ENCODE measurements around the gene TENT5C. TPM values are rescaled to one million over a fixed set of nuclear protein-coding genes. Genes with fewer than 3 reads are reported as not detected.

TENT5C gene
- total RNA-seq, 4 donors from 2014 or later, result 0.60 to 2.5 (median 1.2) TPM

- Histone ChIP-seq H3K4me3 (no peak overlapping the region), H3K27ac (no peak overlapping the region), H3K36me3 (peaks cover 0 to 8% (median 0%) of the 10 kb centered on the region in 3 donors), H3K4me1 (no peaks in the 10 kb centered on the region), H3K9me3 (no peaks in the 10 kb centered on the region), H3K27me3 (no peaks in the 10 kb centered on the region)
- DNase-seq (ENCODE audit: low spot score in 2 of 2), result no peak
- TF ChIP-seq EP300 (IDR thresholded peaks at IDR 0.05) (no peak), POLR2A (IDR thresholded peaks at IDR 0.05) (no peak), CTCF (IDR thresholded peaks at IDR 0.05) (no peak)
- WGBS, 2 donors, result 82 to 89% methylated on average over 2 of the region's 2 CpGs
Observed at GRCh38 chr1:117618450-117619122, 12.7 kb downstream of the TENT5C start.

- no peaks in the 10 kb centered on the region for H3K27me3 ChIP-seq
- 87 to 95% methylated on average over 5 to 6 of the region's 6 CpGs for WGBS, 2 donors
- TF ChIP-seq CTCF (IDR thresholded peaks at IDR 0.05), result no peak
- TF ChIP-seq EP300 (IDR thresholded peaks at IDR 0.05), result no peak
- no peak for TF ChIP-seq POLR2A (IDR thresholded peaks at IDR 0.05)
Observed at GRCh38 chr1:117620440-117620839, 14.6 kb downstream of the TENT5C start.

GRCh38 chr1:117621316-117621715 lies 15.5 kb downstream of the TENT5C start:
- no peaks in the 10 kb centered on the region for H3K27me3 ChIP-seq
- TF ChIP-seq CTCF (IDR thresholded peaks at IDR 0.05) (no peak), EP300 (IDR thresholded peaks at IDR 0.05) (no peak), POLR2A (IDR thresholded peaks at IDR 0.05) (no peak)
- DNase-seq (ENCODE audit: low spot score in 2 of 2), result no peak
- WGBS, 2 donors, result 81 to 85% methylated on average over 4 of the region's 4 CpGs
- no peaks in the 10 kb centered on the region for H3K9me3 ChIP-seq
- no peaks in the 10 kb centered on the region for H3K4me1 ChIP-seq
- H3K4me3 ChIP-seq, result no peak overlapping the region
- peaks cover 0 to 13% (median 0%) of the 10 kb centered on the region in 3 donors for H3K36me3 ChIP-seq
- H3K27ac ChIP-seq, result no peak overlapping the region

More at GRCh38 chr1:117620440-117620839, 14.6 kb downstream of the TENT5C start:
- Histone ChIP-seq H3K4me1 (no peaks in the 10 kb centered on the region), H3K36me3 (peaks cover 0 to 13% (median 0%) of the 10 kb centered on the region in 3 donors), H3K9me3 (no peaks in the 10 kb centered on the region), H3K4me3 (no peak overlapping the region), H3K27ac (no peak overlapping the region)
- DNase-seq (ENCODE audit: low spot score in 2 of 2), result no peak

GRCh38 chr1:117622726-117623125 lies 16.9 kb downstream of the TENT5C start:
- no peaks in the 10 kb centered on the region for H3K4me1 ChIP-seq
- TF ChIP-seq CTCF (IDR thresholded peaks at IDR 0.05) (no peak), POLR2A (IDR thresholded peaks at IDR 0.05) (no peak), EP300 (IDR thresholded peaks at IDR 0.05) (no peak)
- H3K27me3 ChIP-seq, result no peaks in the 10 kb centered on the region
- no peak overlapping the region for H3K27ac ChIP-seq
- no peaks in the 10 kb centered on the region for H3K9me3 ChIP-seq
- peaks cover 0 to 13% (median 0%) of the 10 kb centered on the region in 3 donors for H3K36me3 ChIP-seq
- H3K4me3 ChIP-seq, result no peak overlapping the region
- 91% methylated on average over 5 to 14 of the region's 14 CpGs for WGBS, 2 donors
- DNase-seq (ENCODE audit: low spot score in 2 of 2), result no peak

- H3K36me3 ChIP-seq, result peaks cover 0 to 13% (median 0%) of the 10 kb centered on the region in 3 donors
- no peak for TF ChIP-seq EP300 (IDR thresholded peaks at IDR 0.05)
- TF ChIP-seq POLR2A (IDR thresholded peaks at IDR 0.05), result no peak
- no peak for TF ChIP-seq CTCF (IDR thresholded peaks at IDR 0.05)
- WGBS, 2 donors, result 88 to 89% methylated on average over 9 of the region's 9 CpGs
Observed at GRCh38 chr1:117623141-117623540, 17.3 kb downstream of the TENT5C start.

More at GRCh38 chr1:117623141-117623540, 17.3 kb downstream of the TENT5C start:
- no peak overlapping the region for H3K27ac ChIP-seq
- no peaks in the 10 kb centered on the region for H3K27me3 ChIP-seq
- no peaks in the 10 kb centered on the region for H3K9me3 ChIP-seq
- H3K4me3 ChIP-seq, result no peak overlapping the region
- no peak for DNase-seq (ENCODE audit: low spot score in 2 of 2)
- no peaks in the 10 kb centered on the region for H3K4me1 ChIP-seq

All from tibial nerve (tissue), 4 donors.